GM21529 (cell line): ENCODE measurements around the gene STAT3.
"Not testable (repeated sequence)": the region's sequence is repeated elsewhere in the genome, so short reads cannot be mapped to it uniquely, and the experiment has no call there.

ENCODE experiments used
- ATAC-seq: cut with Tn5 transposase; IDR thresholded peaks from one replicate; pipeline ENCODE4 v1.9.1; 2021; ENCODE audit not compliant: unreplicated experiment

The STAT3 gene

DNA sequence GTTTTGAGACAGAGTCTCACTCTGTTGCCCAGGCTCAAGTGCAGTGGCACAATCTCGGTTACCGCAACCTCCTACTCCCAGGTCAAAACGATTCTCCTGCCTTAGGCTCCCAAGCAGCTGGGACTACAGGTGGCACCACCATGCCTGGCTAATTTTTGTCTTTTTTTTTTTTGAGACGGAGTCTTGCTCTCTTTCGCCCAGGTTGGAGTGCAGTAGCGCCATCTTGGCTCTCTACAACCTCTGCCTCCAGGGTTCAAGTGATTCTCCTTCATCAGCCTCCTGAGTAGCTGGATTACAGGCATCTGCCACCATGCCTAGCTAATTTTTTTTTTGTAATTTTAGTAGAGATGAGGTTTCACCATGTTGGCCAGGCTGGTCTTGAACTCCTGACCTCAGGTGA is 70.3 kb downstream of the STAT3 start:
- not testable (repeated sequence) for ATAC-seq

DNA sequence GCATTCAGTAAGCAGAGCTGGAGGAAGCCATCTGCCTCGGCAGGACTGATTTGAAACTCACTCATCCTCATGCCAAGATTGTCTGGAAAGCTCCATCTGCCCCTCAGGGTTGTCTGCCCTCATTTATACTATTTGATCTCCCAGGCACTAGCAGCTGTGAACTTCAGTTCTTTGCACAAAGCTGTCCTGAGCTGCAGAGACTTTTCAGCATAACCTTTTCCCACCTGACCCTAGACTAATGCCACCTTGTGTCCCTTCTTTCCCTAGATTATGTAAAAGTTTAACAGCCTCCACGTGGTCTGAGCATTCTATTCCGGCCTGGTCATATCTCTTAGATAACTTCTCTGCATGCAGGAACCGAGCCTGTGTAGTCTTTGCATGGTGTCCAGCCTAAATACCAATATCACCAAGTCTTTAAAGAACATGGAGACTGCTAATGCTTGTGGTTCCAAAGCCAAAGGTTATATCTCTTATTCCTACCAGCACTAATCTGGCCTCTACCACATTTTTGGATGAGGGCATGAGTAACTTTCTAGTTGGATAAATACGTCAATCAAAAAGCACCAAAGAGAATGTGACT is 70.9 kb downstream of the STAT3 start:
- no peak for ATAC-seq

DNA sequence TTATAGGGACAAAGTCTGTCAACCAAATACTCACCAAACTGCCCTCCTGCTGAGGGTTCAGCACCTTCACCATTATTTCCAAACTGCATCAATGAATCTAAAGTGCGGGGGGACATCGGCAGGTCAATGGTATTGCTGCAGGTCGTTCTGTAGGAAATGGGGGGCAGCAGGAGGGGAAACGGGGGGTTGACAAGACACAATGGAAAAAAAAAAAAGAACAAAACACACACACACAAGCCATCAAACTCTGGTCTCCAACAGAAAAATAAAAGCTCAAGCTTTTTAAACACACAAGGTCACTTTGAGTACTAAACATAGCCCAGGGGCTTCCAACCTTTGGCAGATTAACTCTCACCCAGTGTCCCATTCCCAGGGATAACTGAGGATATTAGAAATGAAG is 71.5 kb downstream of the STAT3 start:
- ATAC-seq = no peak

DNA sequence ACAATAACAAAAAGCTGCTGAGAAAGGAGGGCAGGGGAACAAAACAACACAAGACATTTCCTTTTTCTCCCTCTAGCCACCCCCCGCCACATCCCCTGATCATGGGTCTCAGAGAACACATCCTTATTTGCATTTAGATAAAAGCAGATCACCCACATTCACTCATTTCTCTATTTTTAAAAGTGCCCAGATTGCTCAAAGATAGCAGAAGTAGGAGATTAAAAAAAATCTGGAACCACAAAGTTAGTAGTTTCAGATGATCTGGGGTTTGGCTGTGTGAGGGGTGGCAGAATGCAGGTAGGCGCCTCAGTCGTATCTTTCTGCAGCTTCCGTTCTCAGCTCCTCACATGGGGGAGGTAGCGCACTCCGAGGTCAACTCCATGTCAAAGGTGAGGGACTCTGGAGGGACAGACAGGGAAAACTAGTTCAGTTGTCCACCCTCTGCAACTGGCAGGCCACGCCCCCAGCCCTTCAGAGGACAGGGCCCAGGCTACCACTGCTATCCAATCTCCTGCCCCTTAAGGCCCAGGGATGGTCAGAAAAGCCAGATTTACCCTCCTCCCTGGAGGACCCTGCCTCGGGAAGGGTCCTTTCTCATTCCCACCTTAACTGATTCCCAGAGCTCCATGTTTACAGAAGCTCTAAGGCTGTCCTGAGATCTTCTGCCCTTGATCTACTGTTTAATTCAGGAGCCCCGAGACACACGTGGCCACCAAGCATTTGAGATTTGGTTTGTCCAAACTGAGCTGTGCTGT is 72.7 kb downstream of the STAT3 start:
- no peak for ATAC-seq

DNA sequence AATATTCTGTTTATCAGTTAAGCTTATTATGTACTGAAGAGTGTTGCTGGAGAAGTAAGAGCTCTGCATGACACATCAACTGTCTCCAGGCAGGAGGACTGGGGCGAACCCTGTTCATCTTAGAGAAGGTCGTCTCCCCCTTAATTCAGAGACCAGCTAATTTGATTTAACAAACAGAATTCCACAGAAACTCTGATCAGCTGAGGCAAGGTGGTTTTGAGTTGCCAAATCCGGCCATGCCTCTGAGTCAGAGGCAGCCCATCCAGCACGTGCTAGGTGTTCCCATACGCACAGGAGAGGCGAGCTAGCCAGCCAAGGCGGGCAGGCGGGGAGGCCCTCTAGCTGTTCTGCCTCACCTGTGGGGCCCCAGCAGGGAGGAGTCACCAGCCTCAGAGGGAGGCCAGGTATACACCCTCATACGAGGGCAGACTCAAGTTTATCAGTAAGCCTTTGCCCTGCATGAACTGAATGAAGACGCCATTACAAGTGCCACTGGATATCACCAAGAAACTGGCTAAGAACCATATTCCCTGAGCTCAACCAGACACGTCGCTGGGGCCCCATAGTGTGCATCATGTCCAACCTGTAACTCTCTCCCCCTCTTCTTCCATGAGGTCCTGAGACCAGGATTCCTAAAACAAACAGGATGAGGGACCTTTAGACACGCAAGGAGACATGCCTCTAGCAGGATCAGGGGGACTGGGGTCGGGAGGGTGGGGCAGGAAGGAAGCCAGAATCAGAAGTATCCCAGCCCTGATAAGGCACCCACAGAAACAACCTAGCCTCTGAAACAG is 74.3 kb downstream of the STAT3 start:
- no peak for ATAC-seq

DNA sequence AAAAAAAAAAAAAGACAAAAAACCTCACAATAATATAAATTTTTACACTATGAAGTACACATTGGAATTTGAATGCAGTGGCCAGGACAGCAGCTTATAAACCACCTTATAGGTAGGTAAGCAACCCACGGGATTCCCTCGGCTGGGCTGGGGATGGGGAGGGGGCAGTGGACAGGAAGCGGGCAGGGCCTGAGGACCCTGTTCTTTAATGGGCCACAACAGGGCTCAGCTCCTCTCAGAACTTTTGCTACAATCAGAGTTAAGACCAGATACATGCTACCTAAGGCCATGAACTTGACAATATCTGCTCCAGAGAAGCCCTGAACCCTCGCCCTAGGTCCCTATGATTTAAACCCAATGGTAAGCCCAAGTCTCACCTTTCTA is 74.9 kb downstream of the STAT3 start:
- ATAC-seq = no peak

DNA sequence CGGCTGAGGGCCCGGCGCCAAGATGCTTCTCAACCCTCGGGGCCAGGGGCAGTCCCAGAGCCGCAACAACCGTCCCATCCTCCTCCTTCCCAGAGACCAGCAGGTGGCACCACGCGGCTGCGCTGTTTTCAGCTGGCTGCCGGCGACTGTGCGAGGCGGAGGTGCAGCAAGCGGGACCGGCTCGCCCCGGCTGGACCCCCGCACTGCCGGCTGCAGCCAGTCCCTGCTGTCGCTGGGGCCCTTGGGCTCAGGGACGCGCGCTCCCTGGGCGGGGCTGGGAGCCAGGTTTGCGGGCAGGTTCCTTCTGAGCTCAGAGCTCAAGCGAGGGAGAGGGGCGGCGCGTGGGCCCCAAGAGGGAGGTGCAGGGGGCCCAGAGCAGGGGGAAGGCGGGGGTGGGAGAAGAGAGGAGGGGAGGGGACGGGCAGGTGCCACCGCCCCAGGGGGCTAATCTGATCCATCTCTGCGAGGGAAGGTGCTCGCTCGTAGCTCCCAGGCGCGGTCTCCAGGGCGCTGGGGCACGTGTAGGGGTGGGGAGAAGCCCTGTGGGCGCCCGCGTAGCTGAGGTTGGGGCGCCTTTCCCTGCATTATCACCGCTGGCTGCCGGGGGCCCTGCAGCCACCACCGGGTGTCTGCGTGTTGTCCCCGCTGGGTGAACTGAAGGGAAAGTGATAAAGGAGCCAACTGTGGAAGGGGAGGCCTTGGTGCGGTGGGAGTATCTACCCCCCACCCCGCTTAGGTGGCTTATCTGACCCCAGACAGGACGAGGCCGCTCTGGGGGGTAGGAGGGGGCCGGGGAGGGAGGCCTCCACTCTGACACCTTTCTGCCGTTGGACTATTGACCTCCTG is 75.7 kb downstream of the STAT3 start:
- peak; percentile 59 for ATAC-seq

DNA sequence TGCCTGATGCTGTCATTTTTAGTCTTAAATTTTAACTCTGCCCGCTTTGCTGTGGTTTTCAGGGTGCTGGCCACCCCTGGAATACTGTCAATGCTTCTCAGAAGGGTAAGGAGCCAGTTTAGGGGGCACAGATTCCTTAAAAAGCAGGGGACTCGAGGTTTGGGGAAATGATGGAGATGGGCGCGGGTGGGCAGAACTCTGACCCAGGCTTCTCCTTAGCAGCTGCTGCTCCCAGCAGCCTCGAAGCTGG is 76.3 kb downstream of the STAT3 start:
- ATAC-seq = no peak

DNA sequence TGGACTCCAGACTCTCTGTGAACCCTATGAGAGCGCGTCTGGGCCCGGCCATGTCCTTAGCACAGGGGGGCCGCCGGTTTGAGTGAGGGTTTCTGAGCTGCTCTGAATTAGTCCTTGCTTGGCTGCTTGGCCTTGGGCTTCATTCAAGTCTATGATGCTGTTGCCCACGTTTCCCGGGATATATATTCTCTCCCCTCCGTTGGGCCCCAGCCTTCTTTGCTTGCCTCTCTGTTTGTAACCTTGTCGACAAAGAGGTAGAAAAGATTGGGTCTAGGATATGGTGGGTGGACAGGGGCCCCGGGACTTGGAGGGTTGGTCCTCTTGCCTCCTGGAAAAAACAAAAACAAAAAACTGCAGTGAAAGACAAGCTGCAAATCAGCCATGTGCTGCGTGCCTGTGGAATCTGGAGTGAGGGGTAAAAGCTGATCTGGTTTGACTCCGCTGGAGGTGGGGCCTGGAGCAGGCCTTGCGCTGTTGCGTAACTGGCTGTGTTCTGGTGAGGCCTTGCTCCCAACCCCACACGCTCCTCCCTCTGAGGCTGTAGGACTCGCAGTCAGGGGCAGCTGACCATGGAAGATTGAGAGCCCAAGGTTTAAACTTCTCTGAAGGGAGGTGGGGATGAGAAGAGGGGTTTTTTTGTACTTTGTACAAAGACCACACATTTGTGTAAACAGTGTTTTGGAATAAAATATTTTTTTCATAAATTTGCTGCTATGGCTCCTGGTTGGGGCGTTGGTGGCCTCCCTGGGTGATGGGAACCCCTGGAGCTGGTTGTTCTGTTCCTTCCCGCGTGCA is 76.8 kb downstream of the STAT3 start:
- no peak for ATAC-seq

DNA sequence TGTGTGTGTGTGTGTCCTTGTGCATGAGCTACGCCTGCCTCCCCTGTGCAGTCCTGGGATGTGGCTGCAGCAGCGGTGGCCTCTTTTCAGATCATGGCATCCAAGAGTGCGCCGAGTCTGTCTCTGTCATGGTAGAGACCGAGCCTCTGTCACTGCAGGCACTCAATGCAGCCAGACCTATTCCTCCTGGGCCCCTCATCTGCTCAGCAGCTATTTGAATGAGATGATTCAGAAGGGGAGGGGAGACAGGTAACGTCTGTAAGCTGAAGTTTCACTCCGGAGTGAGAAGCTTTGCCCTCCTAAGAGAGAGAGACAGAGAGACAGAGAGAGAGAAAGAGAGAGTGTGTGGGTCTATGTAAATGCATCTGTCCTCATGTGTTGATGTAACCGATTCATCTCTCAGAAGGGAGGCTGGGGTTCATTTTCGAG is 77.4 kb downstream of the STAT3 start:
- ATAC-seq = no peak

DNA sequence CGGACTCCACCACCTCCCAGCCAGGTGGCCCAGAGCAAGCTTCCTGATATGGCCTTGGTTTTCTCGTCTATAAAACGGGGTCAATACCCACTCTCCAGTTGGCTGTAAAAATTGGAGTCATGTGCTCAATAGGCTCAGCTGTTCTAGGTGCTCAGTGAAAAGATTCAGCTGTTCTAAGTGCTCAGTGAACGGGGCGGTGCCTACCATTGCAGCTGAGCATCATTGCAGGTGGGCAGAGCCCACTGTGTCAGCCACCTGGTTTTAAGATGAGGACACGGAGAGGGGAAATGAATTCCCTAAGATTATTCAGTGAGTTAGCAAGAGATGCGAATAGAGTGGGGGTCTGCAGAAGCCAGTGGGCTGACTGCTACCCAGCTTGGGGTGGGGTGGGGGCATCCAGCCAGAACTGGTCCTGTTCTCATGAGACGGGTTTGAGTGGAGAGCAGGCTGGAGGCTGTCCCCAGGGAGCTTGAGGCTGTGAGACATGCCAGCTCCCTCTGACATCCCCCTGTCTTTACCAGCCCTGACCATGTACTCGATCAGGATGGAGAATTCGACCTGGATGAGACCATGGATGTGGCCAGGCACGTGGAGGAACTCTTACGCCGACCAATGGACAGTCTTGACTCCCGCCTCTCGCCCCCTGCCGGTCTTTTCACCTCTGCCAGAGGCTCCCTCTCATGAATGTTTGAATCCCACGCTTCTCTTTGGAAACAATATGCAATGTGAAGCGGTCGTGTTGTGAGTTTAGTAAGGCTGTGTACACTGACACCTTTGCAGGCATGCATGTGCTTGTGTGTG is 78.1 kb downstream of the STAT3 start:
- ATAC-seq = no peak

DNA sequence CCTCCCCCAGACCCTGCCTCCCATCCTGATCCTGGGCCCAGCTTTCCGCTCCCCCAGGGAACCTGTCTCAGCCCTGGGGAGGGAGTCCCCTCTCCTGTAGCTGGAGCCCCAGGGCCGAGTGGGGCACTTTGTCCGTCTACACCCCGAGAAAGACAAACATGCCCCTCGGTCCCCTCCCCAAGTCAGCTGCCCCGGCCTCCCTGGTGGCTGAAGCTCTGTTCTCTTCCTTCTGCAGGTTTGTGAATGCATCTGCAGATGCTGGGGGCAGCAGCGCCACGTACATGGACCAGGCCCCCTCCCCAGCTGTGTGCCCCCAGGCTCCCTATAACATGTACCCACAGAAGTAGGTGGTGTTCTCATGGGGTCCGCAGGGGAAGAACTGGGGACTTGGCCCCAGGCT is 79.1 kb downstream of the STAT3 start:
- no peak for ATAC-seq

DNA sequence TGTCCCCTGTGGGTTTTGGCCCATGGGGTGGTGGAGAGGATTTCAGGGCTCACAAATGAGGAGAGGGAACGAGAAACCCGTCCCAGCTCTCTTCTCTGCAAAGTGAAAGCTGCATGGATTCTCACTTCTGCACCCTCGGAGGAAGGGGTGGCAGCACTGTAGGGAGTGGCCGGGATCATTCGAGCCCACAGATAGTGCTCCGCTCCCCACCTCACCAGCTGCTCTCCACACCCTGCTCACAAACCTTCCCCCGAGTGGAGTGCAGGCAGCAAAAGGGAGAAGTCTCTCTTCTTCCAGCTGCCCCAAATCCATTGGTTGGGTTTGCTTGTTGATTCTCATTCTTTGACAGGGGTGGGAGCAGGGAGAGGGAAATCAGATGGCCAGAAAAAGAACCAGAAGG is 79.8 kb downstream of the STAT3 start:
- ATAC-seq = no peak

DNA sequence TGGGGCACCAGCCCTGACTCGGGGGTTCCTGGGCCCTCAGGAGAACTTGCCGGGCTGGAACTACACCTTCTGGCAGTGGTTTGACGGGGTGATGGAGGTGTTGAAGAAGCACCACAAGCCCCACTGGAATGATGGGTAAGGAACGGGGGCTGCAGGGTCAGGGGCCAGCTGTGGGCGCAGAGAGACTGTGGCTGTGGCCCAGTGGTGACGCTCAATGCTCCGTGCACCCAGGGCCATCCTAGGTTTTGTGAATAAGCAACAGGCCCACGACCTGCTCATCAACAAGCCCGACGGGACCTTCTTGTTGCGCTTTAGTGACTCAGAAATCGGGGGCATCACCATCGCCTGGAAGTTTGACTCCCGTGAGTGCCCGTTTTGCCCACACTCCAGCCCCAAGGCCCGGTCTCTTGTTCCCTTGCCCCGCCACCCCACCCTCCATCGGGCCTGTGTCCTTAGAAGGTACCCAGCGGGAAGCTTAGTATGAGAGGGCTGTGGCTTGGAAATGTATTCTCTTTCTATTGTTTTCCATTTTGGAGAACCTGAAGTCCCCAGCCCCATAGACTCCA is 80.8 kb downstream of the STAT3 start:
- no peak for ATAC-seq

DNA sequence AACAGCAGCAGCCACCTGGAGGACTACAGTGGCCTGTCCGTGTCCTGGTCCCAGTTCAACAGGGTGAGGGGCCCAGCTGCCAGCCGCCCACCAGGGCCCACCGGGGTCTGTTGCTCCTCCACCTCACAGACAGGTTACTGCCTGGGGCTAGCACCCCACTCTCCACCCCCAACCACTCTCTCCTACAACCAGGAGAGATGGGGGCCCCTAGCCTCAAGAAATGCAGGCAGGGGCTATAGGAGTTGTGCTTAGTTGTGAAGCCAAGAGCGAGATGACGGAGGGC is 81.9 kb downstream of the STAT3 start:
- ATAC-seq = no peak

DNA sequence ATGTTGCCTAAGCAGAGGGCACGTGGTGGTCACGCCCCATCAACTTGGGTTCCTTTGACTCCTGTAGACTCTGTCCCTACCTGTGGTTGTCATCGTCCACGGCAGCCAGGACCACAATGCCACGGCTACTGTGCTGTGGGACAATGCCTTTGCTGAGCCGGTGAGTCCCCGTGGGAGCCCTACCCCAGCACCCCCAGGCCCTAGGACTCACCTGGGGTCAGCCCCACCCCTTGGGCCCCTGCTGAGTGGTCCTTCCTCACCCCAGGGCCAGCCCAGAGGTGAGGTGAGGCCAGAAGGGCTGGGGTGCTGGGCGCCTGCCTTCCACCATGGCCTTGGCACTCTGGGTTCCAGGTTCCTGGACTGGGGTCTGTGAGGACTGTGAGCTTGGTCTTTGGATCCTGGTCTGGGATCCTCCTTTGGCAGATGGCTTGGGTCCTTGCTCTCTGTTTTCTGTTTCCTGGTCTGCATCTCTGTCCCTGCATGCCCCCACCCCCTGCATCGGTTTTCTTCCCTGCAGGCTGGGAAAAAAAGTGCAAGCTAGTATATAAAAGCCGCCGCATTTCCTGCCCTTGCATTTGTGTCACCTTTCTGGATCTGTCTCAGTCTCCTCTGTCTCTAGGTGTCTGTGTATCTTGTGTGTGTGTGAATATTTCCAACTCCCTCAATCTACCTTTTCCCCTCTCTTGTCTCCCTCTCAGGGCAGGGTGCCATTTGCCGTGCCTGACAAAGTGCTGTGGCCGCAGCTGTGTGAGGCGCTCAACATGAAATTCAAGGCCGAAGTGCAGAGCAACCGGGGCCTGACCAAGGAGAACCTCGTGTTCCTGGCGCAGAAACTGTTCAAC is 82.5 kb downstream of the STAT3 start:
- no peak for ATAC-seq

DNA sequence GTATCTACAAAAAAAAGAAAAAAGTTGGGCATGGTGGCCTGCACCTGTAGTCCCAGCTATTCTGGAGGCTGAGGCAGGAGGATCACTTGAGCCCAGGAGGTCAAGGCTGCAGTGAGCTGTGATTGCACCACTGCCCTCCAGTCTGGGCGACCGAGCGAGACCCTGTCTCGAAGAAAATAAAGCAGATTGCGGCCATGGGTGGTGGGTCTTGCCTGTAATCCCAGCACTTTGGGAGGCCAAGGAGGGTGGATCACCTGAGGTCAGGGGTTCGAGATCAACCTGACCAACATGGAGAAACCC is 83.3 kb downstream of the STAT3 start:
- not testable (repeated sequence) for ATAC-seq

DNA sequence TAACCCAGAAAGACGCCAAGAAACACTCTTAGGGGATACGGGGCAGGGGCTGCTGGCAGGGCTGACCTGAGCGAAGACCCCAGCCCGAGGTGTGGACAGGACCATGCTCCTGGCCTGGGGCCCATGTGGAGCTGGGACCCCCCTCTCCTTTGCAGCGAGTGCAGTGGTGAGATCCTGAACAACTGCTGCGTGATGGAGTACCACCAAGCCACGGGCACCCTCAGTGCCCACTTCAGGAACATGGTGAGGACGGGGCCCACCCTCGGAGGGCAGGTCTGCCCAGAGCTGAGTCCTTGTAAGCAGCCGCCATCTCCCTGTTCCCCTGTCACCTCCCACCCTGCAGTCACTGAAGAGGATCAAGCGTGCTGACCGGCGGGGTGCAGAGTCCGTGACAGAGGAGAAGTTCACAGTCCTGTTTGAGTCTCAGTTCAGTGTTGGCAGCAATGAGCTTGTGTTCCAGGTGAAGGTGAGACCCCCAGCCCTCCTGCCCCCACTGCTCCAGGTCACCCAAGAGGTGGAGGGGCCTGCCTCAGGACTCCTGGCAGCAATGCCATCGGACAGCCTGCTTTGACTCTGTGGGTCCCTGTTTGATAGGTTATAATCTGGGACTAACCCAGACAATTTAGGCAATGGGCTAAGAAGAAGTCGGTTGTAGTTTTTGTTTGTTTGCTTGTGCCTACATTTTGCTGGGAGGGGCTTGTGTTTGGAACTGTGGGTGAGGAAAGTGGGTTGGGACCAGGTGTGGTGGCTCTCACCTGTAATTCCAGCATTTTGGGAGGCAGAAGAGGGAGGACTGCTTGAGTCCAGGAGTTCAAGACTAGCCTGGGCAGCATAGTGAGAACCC is 83.8 kb downstream of the STAT3 start:
- no peak for ATAC-seq
